ENCODE data around the gene BAHD1. TPM values are rescaled to one million over a fixed set of nuclear protein-coding genes. Genes with fewer than 3 reads are reported as not detected.

BAHD1 gene
- total RNA-seq, 4 donors from 2014 or later = 11.6 to 29.6 (median 22.3) TPM

DNA sequence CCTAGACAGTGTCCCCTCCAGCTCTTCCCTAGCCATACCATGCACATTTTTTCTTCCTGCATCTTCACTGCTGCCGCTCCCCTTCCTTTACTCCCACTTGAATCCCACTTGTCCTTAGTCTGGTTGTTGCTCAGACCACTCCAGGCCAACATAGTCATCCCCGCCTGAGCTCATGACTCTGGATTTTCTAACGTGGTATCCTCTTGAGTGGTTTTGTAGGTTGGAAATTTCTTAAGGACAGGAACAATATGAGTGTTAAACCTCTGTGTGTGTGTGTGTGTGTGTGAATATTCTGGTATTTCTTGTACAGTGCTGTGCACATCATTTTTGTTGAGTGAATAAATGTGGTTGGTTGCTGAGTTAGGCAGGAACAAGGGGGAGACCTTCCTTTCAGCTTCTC, 3.1 kb downstream of the BAHD1 start:
- TF ChIP-seq CTCF (IDR thresholded peaks at IDR 0.05) = no peak
- TF ChIP-seq POLR2A (IDR thresholded peaks at IDR 0.05; ENCODE audit: low read depth) = no peak
- no peak for TF ChIP-seq POLR2AphosphoS5 (IDR thresholded peaks at IDR 0.05)
- TF ChIP-seq EP300 (IDR thresholded peaks at IDR 0.05) = no peak
- Histone ChIP-seq H3K36me3 (no peaks in the 10 kb centered on the region), H3K27me3 (peaks cover 0 to 2% (median 0%) of the 10 kb centered on the region in 4 donors), H3K4me3 (no peak overlapping the region), H3K27ac (replicated peaks in 1 of 4) (no peak overlapping the region), H3K4me1 (peaks cover 49 to 59% (median 55%) of the 10 kb centered on the region in 4 donors), H3K9me3 (no peaks in the 10 kb centered on the region)
- intact Hi-C loops (cut with DNase I) = loop anchor here (10.0 kb wide), 1 partner anchor 151 kb away; the partner anchor contains the start of gene KNL1
- DNase-seq (ENCODE audit: extremely low spot score) = no peak
- WGBS = 74% methylated on average over 3 of the region's 3 CpGs

GRCh38 chr15:40444736-40445135, 4.0 kb downstream of the BAHD1 start:
- no peaks in the 10 kb centered on the region for H3K36me3 ChIP-seq
- 90% methylated on average over 5 of the region's 5 CpGs for WGBS
- no peaks in the 10 kb centered on the region for H3K9me3 ChIP-seq
- H3K4me3 ChIP-seq = no peak overlapping the region
- no peak for DNase-seq (ENCODE audit: extremely low spot score)
- H3K27me3 ChIP-seq = no peaks in the 10 kb centered on the region
- TF ChIP-seq POLR2AphosphoS5 (IDR thresholded peaks at IDR 0.05) = no peak
- no peak for TF ChIP-seq EP300 (IDR thresholded peaks at IDR 0.05)
- TF ChIP-seq CTCF (IDR thresholded peaks at IDR 0.05) = no peak
- TF ChIP-seq POLR2A (IDR thresholded peaks at IDR 0.05; ENCODE audit: low read depth) = no peak
- peaks cover 42 to 52% (median 50%) of the 10 kb centered on the region in 4 donors for H3K4me1 ChIP-seq
- no peak overlapping the region for H3K27ac ChIP-seq (replicated peaks in 1 of 4)
- intact Hi-C loops (cut with DNase I) = loop anchor here (5.0 to 10.0 kb wide), 2 partner anchors 63 to 150 kb away; partner anchors contain the start of gene KNL1

DNA sequence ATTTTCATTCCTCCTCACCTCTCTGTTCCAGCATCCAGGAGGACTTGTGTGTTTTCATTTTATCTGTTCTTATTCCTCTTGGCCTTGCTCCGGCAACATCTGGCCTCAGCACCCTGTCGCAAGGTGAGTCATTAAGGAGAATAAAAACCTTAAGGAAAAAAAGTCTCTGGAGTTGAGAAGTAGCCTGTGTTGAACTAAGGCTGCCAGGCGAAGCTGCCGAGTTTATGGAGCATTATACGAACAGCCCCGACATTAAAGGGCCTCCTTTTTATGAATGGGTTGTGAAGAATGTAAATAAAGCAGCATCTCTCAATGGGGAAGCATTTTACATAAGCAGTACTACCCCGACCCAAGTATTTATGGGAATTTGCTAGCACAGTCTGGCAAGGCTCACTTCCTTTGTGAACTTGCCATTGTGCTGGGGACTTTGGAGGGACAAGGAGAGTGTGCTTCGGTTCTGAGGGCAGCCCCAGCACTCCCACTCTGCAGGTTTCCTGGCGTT, 4.7 kb downstream of the BAHD1 start:
- TF ChIP-seq POLR2AphosphoS5 (IDR thresholded peaks at IDR 0.05) = peak in 1 of 2 donors; percentile 3
- TF ChIP-seq POLR2A (IDR thresholded peaks at IDR 0.05; ENCODE audit: low read depth) = no peak
- Histone ChIP-seq H3K27me3 (no peaks in the 10 kb centered on the region), H3K36me3 (no peaks in the 10 kb centered on the region), H3K4me1 (peaks cover 35 to 48% (median 44%) of the 10 kb centered on the region in 4 donors), H3K9me3 (no peaks in the 10 kb centered on the region), H3K27ac (replicated peaks in 1 of 4) (peak overlapping the region in 2 of 4 donors; percentile 16 to 34), H3K4me3 (no peak overlapping the region)
- 31% methylated on average over 9 of the region's 9 CpGs for WGBS
- no peak for DNase-seq (ENCODE audit: extremely low spot score)
- intact Hi-C loops (cut with DNase I) = loop anchor here (5.0 to 10.0 kb wide), 2 partner anchors 62 to 149 kb away; partner anchors contain the start of gene KNL1

DNA sequence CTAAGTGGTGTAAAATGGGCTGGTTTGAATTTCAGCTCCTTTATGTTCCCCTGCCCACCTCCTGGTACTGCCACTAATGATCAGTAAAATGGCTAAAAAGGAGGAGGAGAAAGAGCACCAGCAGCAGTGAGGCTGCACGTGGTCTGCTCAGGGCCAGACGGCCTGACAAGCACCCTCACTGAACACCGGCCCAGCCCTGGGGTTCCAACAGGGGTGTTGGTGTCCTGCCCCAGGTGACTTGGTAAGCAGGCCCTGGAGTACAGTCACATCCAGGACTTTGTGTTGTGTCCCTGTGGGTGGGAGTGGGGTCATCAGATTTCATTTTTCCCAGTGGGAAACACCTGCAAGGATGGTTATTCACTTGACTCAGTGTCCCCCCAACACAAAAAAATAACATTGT, 5.4 kb downstream of the BAHD1 start:
- TF ChIP-seq POLR2AphosphoS5 (IDR thresholded peaks at IDR 0.05) (no peak), CTCF (IDR thresholded peaks at IDR 0.05) (no peak), POLR2A (IDR thresholded peaks at IDR 0.05; ENCODE audit: low read depth) (no peak), EP300 (IDR thresholded peaks at IDR 0.05) (no peak)
- Histone ChIP-seq H3K27ac (replicated peaks in 1 of 4) (peak overlapping the region in 2 of 4 donors; percentile 16 to 34), H3K9me3 (no peaks in the 10 kb centered on the region), H3K4me1 (peaks cover 35 to 47% (median 44%) of the 10 kb centered on the region in 4 donors), H3K36me3 (no peaks in the 10 kb centered on the region), H3K27me3 (no peaks in the 10 kb centered on the region), H3K4me3 (no peak overlapping the region)
- WGBS = 88% methylated on average over 3 of the region's 3 CpGs
- no peak for DNase-seq (ENCODE audit: extremely low spot score)
- intact Hi-C loops (cut with DNase I) = loop anchor here (5.0 to 10.0 kb wide), 2 partner anchors 61 to 149 kb away; partner anchors contain the start of gene KNL1

DNA sequence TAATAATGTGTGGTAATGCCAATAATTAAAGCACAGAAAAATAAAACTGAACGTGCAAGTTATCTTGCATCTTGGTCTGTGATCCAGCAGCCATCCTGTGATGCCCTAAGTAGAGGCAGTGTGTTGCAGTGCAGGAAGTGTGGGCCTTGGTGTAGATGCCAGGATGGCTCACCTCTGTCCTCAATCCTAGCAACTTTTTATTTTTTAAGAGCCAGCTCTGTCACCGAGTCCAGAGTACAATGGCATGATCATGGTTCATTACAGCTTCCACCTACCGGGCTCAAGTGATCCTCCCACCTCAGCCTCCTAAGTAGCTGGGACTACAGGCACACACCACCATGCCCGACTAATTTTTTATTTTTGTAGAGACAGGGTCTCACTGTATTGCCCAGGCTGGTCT, 7.6 kb downstream of the BAHD1 start:
- H3K4me3 ChIP-seq = no peak overlapping the region
- peaks cover 41 to 46% (median 42%) of the 10 kb centered on the region in 4 donors for H3K4me1 ChIP-seq
- TF ChIP-seq EP300 (IDR thresholded peaks at IDR 0.05) (no peak), POLR2A (IDR thresholded peaks at IDR 0.05; ENCODE audit: low read depth) (no peak)
- 89% methylated on average over 4 of the region's 4 CpGs for WGBS
- intact Hi-C loops (cut with DNase I) = loop anchor here (5.0 to 10.0 kb wide), 2 partner anchors 59 to 146 kb away; partner anchors contain the start of gene KNL1
- H3K27ac ChIP-seq (replicated peaks in 1 of 4) = no peak overlapping the region
- H3K36me3 ChIP-seq = no peaks in the 10 kb centered on the region
- no peak for DNase-seq (ENCODE audit: extremely low spot score)
- no peaks in the 10 kb centered on the region for H3K9me3 ChIP-seq
- no peaks in the 10 kb centered on the region for H3K27me3 ChIP-seq
